Measurements from ENCODE around the gene MPRIP.

DNA sequence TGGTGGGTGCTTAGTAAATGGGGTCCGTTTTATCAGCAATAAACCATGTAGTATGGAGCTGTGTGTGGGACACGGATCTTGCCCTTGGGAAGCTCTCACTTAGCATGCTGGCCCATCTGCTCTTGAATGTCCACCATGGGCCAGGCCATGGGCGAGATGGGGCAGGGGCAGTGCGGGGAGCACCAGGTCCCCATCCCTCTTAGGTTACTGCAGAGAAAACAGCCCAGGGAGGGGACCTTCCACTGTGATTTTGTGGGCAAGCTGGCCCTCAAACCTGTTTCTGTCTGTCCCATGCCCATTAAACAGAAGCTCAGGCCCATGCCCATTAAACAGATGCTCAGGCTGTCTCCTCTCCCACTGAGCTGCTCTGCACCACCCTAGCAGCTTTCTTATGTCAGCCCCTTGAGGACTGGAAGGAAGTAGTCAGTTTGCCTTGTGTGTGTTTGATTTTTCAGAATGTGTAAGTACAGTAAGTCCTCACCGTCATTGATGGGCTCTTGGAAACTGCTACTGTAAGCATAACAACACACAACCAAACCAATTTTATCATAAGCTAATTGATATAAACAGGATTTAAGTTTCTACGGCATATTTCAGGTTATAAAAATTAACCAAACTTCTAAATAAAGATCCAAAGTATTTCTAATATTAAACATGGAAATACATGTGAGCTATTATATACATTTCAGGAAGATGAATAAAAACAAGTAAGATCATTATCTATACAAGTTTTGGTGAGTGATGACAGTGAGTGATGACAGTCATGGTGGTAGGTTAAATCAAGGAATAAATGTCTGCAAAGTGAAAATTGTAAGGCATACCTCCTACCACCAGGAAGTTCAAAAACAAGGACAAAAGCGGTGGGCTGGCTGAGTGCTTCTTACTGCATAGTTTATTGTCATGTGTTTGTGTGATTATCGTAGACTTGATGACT, 11.5 kb downstream of the MPRIP start:
- TF ChIP-seq, protein P1, sequence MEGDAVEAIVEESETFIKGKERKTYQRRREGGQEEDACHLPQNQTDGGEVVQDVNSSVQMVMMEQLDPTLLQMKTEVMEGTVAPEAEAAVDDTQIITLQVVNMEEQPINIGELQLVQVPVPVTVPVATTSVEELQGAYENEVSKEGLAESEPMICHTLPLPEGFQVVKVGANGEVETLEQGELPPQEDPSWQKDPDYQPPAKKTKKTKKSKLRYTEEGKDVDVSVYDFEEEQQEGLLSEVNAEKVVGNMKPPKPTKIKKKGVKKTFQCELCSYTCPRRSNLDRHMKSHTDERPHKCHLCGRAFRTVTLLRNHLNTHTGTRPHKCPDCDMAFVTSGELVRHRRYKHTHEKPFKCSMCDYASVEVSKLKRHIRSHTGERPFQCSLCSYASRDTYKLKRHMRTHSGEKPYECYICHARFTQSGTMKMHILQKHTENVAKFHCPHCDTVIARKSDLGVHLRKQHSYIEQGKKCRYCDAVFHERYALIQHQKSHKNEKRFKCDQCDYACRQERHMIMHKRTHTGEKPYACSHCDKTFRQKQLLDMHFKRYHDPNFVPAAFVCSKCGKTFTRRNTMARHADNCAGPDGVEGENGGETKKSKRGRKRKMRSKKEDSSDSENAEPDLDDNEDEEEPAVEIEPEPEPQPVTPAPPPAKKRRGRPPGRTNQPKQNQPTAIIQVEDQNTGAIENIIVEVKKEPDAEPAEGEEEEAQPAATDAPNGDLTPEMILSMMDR (IDR thresholded peaks at IDR 0.05) = no peak
- TF ChIP-seq POLR2AphosphoS5 (IDR thresholded peaks at IDR 0.05) (no peak), POLR2A (IDR thresholded peaks at IDR 0.05) (no peak)
